Measurements from ENCODE around the gene LY6G6F. TPM values are rescaled to one million over a fixed set of nuclear protein-coding genes. Genes with fewer than 3 reads are reported as not detected.

LY6G6F gene
- total RNA-seq, 4 donors from 2014 or later: not detected

GRCh38 chr6:31732029-31732428 lies 25.4 kb downstream of the LY6G6F start:
- TF ChIP-seq POLR2AphosphoS5 (IDR thresholded peaks at IDR 0.05) (no peak), POLR2A (IDR thresholded peaks at IDR 0.05) (no peak), CTCF (IDR thresholded peaks at IDR 0.05) (no peak), EP300 (IDR thresholded peaks at IDR 0.05; ENCODE audit: low read depth) (no peak)
- intact Hi-C loops (cut with DNase I; ENCODE audit: low total_unique reads) (no loop called here), in situ Hi-C loops (cut with MboI; ENCODE audit: low pct_ligation_motif_present in 1 of 4, low pct_unique_long_range_greater_than_20kb in 1 of 4, low sequenced_read_pairs in 3 of 4) (loop anchor here in 1 of 4 donors (10.0 kb wide), 1 partner anchor 93 kb away; the partner anchor contains the start of gene HSPA1B)
- Histone ChIP-seq H3K4me1 (peaks cover 27 to 64% (median 50%) of the 10 kb centered on the region in 4 donors), H3K9me3 (no peaks in the 10 kb centered on the region), H3K27ac (peak overlapping the region; percentile 9 to 98 (median 52)), H3K4me3 (no peak overlapping the region), H3K36me3 (peaks cover 0 to 28% (median 13%) of the 10 kb centered on the region in 4 donors), H3K27me3 (no peaks in the 10 kb centered on the region)
- 42% methylated on average over 3 of the region's 3 CpGs; no CpG with 5 or more reads in 1 of the 2 donors for WGBS, 2 donors (ENCODE audit: low coverage in 1 of 2)
- DNase-seq: no peak

- H3K27me3 ChIP-seq: no peaks in the 10 kb centered on the region
- in situ Hi-C loops (cut with MboI; ENCODE audit: low pct_ligation_motif_present in 1 of 4, low pct_unique_long_range_greater_than_20kb in 1 of 4, low sequenced_read_pairs in 3 of 4): loop anchor here in 1 of 4 donors (10.0 kb wide), 1 partner anchor 91 kb away; the partner anchor contains the start of gene HSPA1B
- H3K27ac ChIP-seq: peak overlapping the region; percentile 96 to 99 (median 98)
- peaks cover 0 to 28% (median 13%) of the 10 kb centered on the region in 4 donors for H3K36me3 ChIP-seq
- no peaks in the 10 kb centered on the region for H3K9me3 ChIP-seq
- intact Hi-C loops (cut with DNase I; ENCODE audit: low total_unique reads): no loop called here
- no peak for TF ChIP-seq POLR2A (IDR thresholded peaks at IDR 0.05)
- no peak for TF ChIP-seq POLR2AphosphoS5 (IDR thresholded peaks at IDR 0.05)
- no peak for TF ChIP-seq EP300 (IDR thresholded peaks at IDR 0.05; ENCODE audit: low read depth)
- TF ChIP-seq CTCF (IDR thresholded peaks at IDR 0.05): no peak
- no peak for DNase-seq
- peaks cover 20 to 64% (median 50%) of the 10 kb centered on the region in 4 donors for H3K4me1 ChIP-seq
- 81 to 83% methylated on average over 3 to 4 of the region's 4 CpGs for WGBS, 2 donors (ENCODE audit: low coverage in 1 of 2)
- peak overlapping the region in 1 of 4 donors; percentile 77 for H3K4me3 ChIP-seq
These were observed 27.1 kb downstream of the LY6G6F start for GRCh38 chr6:31733734-31734133.

GRCh38 chr6:31734247-31734820 lies 27.7 kb downstream of the LY6G6F start:
- WGBS, 2 donors (ENCODE audit: low coverage in 1 of 2): 22% methylated on average over 2 of the region's 2 CpGs; no CpG with 5 or more reads in 1 of the 2 donors
- intact Hi-C loops (cut with DNase I; ENCODE audit: low total_unique reads) (no loop called here), in situ Hi-C loops (cut with MboI; ENCODE audit: low pct_ligation_motif_present in 1 of 4, low pct_unique_long_range_greater_than_20kb in 1 of 4, low sequenced_read_pairs in 3 of 4) (loop anchor here in 1 of 4 donors (10.0 kb wide), 1 partner anchor 90 kb away; the partner anchor contains the start of gene HSPA1B)
- no peak for DNase-seq
- H3K27ac ChIP-seq: peak overlapping the region; percentile 96 to 99 (median 98)
- peak overlapping the region; percentile 56 to 91 (median 75) for H3K4me3 ChIP-seq
- peaks cover 22 to 64% (median 50%) of the 10 kb centered on the region in 4 donors for H3K4me1 ChIP-seq
- no peaks in the 10 kb centered on the region for H3K9me3 ChIP-seq
- H3K36me3 ChIP-seq: peaks cover 0 to 28% (median 13%) of the 10 kb centered on the region in 4 donors
- TF ChIP-seq POLR2AphosphoS5 (IDR thresholded peaks at IDR 0.05) (no peak), EP300 (IDR thresholded peaks at IDR 0.05; ENCODE audit: low read depth) (no peak), POLR2A (IDR thresholded peaks at IDR 0.05) (no peak), CTCF (IDR thresholded peaks at IDR 0.05) (no peak)
- no peaks in the 10 kb centered on the region for H3K27me3 ChIP-seq

- Histone ChIP-seq H3K36me3 (peaks cover 0 to 28% (median 13%) of the 10 kb centered on the region in 4 donors), H3K4me1 (peaks cover 23 to 65% (median 52%) of the 10 kb centered on the region in 4 donors), H3K27ac (peak overlapping the region; percentile 96 to 99 (median 98)), H3K4me3 (peak overlapping the region; percentile 56 to 91 (median 75)), H3K27me3 (no peaks in the 10 kb centered on the region), H3K9me3 (no peaks in the 10 kb centered on the region)
- DNase-seq: peak; percentile 84
- peak; percentile 81 for TF ChIP-seq POLR2A (IDR thresholded peaks at IDR 0.05)
- TF ChIP-seq CTCF (IDR thresholded peaks at IDR 0.05): no peak
- no peak for TF ChIP-seq EP300 (IDR thresholded peaks at IDR 0.05; ENCODE audit: low read depth)
- peak; percentile 66 to 81 (median 67) for TF ChIP-seq POLR2AphosphoS5 (IDR thresholded peaks at IDR 0.05)
- in situ Hi-C loops (cut with MboI; ENCODE audit: low pct_ligation_motif_present in 1 of 4, low pct_unique_long_range_greater_than_20kb in 1 of 4, low sequenced_read_pairs in 3 of 4): loop anchor here in 1 of 4 donors (10.0 kb wide), 1 partner anchor 90 kb away; the partner anchor contains the start of gene HSPA1B
- intact Hi-C loops (cut with DNase I; ENCODE audit: low total_unique reads): no loop called here
- WGBS, 2 donors (ENCODE audit: low coverage in 1 of 2): 1% methylated on average over 18 of the region's 18 CpGs; no CpG with 5 or more reads in 1 of the 2 donors
These were observed 28.2 kb downstream of the LY6G6F start for GRCh38 chr6:31734821-31735406.

All from transverse colon (tissue), 4 donors.